Skeletal muscle satellite cell (primary cell): Measurements from ENCODE around the gene TTC19. TPM values are rescaled to one million over a fixed set of nuclear protein-coding genes. Genes with fewer than 3 reads are reported as not detected.
A peak's percentile ranks its signal among the peaks of the same experiment; 100 is the strongest.

ENCODE experiments used
- H3K27me3 ChIP-seq: 2 replicates; pipeline ENCODE4 v1.7.0; 2013; ENCODE audit warnings: low read length; ENCODE audit not compliant: control insufficient read depth, insufficient read depth
- H3K36me3 ChIP-seq: 2 replicates; pipeline ENCODE4 v1.7.0; 2013; ENCODE audit warnings: mild to moderate bottlenecking, control low read depth, low read length; ENCODE audit not compliant: insufficient read depth
- H3K4me1 ChIP-seq: 2 replicates; pipeline ENCODE4 v1.7.0; 2013; ENCODE audit warnings: low read length; ENCODE audit not compliant: control insufficient read depth, insufficient read depth
- H3K4me2 ChIP-seq: 2 replicates; pipeline ENCODE4 v1.7.0; 2013; ENCODE audit warnings: mild to moderate bottlenecking, low read length
- H3K4me3 ChIP-seq: 2 replicates; pipeline ENCODE4 v1.7.0; 2013; ENCODE audit warnings: low read length
- H3K9ac ChIP-seq: 2 replicates; pipeline ENCODE4 v1.7.0; 2013; ENCODE audit warnings: mild to moderate bottlenecking, low read depth, low read length, moderate library complexity
- H3K9me3 ChIP-seq: replicated peaks from 2 replicates; pipeline ENCODE4 v1.7.0; 2013; ENCODE audit warnings: mild to moderate bottlenecking, control low read depth, low read length
- total RNA-seq: library from RNA; depleted of rRNA; stranded (reverse); fragments of >200 nt; gene quantifications from 2 replicates; pipeline ENCODE4 v1.2.3, GENCODE V29; 2012; rRNA removed

TTC19 gene, protein sequence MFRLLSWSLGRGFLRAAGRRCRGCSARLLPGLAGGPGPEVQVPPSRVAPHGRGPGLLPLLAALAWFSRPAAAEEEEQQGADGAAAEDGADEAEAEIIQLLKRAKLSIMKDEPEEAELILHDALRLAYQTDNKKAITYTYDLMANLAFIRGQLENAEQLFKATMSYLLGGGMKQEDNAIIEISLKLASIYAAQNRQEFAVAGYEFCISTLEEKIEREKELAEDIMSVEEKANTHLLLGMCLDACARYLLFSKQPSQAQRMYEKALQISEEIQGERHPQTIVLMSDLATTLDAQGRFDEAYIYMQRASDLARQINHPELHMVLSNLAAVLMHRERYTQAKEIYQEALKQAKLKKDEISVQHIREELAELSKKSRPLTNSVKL
- 23.3 and 28.8 TPM in 2 replicates for total RNA-seq

GRCh38 chr17:15999141-15999973 lies at the start of gene TTC19, which contains the start of gene ZSWIM7:
Gene TTC19, plus strand, starts transcription at chr17:15999824. Its CDS starts 25 bp downstream, at chr17:15999849.
Gene ZSWIM7, minus strand, starts transcription at chr17:15999704. Its CDS starts 110 bp downstream, at chr17:15999594.
- Histone ChIP-seq H3K36me3 (peaks cover 33% of the 10 kb centered on the region), H3K27me3 (no peaks in the 10 kb centered on the region), H3K9me3 (peaks cover 4% of the 10 kb centered on the region), H3K4me1 (peaks cover 18% of the 10 kb centered on the region), H3K4me2 (peak within 1 kb of the TSS; percentile 95), H3K4me3 (peak within 1 kb of the TSS; percentile 95), H3K9ac (peak within 1 kb of the TSS; percentile 99)

GRCh38 chr17:15951368-15952047 lies 48.1 kb upstream of the TTC19 start:
- Histone ChIP-seq H3K9ac (no peak overlapping the region), H3K4me1 (peaks cover 34% of the 10 kb centered on the region), H3K9me3 (no peaks in the 10 kb centered on the region), H3K36me3 (no peaks in the 10 kb centered on the region), H3K4me2 (no peak overlapping the region), H3K4me3 (no peak overlapping the region), H3K27me3 (no peaks in the 10 kb centered on the region)

DNA sequence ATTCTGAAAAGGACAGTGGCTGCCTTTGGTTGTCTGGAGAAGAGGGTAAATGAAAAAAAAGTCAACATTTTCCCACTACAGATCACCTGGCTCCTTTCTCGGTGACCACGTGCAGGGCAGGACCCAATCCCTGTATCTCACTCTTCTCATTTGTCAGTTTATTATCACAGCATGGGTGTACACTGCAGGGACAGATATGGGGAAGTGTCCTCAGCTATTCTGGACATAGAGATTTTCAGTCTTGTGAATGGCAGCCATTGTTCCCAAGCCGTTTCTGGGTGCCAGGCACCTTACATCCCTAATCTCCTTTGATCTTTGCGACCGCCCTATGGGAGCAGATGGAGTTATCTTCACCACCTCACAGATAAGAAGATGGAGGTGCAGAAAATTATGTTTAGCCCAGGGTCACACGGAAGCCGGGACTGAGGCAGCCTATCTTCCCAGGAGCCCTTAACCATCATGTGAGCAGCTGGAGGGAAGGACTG lies 47.5 kb upstream of the TTC19 start:
- Histone ChIP-seq H3K9ac (no peak overlapping the region), H3K36me3 (no peaks in the 10 kb centered on the region), H3K27me3 (no peaks in the 10 kb centered on the region), H3K4me1 (peaks cover 32% of the 10 kb centered on the region), H3K4me2 (no peak overlapping the region), H3K4me3 (no peak overlapping the region), H3K9me3 (no peaks in the 10 kb centered on the region)

DNA sequence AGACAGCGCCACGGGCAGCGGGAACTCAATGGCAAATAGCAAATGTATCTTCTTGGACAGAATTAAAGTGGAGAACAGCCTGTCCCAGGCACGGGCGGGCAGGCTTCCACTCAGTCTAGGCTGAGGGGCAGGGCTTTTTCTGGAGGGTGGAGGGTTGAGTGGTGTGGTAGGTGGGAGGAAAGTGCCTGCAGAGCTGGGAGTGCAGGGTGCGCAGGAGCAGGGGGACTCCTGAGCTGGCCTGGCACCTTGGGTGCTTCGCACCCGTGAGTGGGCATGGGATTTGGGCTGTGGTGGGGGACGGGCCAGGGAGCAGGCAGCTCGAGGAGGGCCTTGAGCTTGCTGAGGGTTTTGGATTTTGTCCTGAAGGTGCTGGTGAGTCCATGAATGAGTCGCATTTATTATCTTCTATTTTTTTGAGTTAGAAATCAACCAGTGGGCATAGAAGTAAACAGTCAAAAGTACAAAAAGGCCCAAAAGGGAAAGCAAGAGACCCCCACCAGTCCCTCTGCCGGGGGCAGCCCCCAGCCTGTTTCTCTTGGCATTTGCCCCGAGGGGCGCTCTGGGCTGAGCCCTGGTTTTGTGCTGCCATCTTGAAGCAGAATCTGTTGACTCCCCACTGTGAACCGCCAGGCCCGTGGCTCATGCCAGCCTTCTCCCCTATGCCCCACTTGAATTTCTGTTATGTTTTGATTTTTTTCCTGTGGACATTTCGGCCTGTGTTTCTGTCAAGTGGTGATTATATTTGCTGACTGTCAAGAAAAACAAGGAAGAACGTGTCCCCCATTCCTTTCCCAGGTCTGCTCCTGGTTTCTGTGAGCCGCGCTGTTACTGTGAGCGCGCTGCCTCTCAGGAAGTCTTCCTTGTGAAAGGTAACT lies 46.5 kb upstream of the TTC19 start:
- Histone ChIP-seq H3K4me2 (no peak overlapping the region), H3K36me3 (no peaks in the 10 kb centered on the region), H3K4me1 (peaks cover 27% of the 10 kb centered on the region), H3K4me3 (no peak overlapping the region), H3K9ac (no peak overlapping the region), H3K9me3 (no peaks in the 10 kb centered on the region), H3K27me3 (no peaks in the 10 kb centered on the region)

DNA sequence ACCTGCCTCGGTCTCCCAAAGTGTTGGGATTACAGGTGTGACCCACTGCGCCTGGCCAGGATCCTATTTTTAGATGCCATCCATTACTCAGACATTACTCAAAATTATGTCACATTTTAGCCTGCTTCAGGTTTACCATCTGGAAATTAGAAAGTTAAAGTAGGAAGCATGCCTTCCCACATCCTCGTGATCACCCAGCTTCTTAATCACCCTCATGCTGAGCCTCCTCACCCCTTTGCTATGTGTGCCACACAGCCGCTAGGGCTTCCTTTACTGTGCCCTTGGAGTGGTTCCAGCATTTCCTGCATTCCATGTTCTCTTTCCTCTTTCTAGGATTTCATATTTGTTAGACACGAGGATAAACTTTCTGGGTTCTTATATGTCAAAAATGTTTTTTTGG lies 45.4 kb upstream of the TTC19 start:
- Histone ChIP-seq H3K9me3 (no peaks in the 10 kb centered on the region), H3K36me3 (no peaks in the 10 kb centered on the region), H3K9ac (no peak overlapping the region), H3K4me1 (peaks cover 36% of the 10 kb centered on the region), H3K27me3 (no peaks in the 10 kb centered on the region), H3K4me3 (no peak overlapping the region), H3K4me2 (no peak overlapping the region)

DNA sequence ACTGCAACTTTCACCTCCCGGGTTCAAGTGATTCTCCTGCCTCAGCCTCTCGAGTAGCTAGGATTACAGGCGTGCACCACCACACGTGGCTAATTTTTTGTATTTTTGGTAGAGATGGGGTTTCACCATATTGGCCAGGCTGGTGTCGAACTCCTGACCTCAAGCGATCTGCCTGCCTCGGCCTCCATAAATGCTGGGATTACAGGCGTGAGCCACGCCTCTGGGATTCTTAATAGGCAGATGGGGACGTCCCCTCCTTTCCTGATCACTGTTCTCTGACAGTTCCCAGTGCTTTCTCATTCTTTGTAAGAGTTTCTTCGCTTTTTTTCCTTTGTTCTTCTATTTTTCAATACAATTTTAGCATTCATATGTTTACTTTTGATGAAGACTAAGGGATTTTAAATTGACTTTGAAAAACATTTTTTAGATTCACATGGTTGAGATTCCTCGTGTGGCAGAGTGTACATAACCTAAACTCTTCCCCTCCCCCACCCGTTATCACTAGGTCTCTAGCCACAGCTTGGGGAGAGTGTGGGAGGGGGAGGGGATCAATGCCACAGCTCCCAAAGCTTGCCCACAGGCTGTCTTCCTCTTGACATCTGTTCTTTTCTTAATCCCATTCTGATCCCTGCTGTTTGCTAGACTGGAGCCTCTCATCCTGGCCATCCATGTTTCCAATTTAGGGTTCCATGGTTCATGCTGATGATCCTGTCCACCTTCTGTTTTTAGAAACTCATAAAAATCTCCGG lies 43.7 kb upstream of the TTC19 start:
- Histone ChIP-seq H3K4me2 (no peak overlapping the region), H3K9me3 (no peaks in the 10 kb centered on the region), H3K4me1 (peaks cover 43% of the 10 kb centered on the region), H3K4me3 (no peak overlapping the region), H3K27me3 (no peaks in the 10 kb centered on the region), H3K9ac (no peak overlapping the region), H3K36me3 (no peaks in the 10 kb centered on the region)

DNA sequence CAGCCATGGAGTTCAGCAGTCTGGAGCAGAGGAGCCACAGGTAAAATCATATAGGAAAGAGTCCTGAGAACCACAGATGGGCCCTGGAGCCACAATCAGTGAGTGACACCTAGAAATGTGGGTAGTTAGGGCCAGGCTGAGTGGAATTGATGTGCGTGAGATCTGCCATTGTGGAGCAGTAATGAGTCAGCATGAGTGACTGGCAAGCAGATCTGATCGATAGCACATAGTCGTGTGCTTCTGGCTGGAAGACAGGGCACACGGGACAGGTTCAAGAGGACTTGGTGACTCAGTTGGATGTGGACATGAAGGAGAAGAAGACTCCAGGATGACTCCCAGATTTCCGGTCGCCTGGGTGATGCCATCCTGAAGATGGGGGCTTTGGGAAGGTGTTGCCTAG lies 42.4 kb upstream of the TTC19 start:
- H3K4me1 ChIP-seq = peaks cover 43% of the 10 kb centered on the region
- H3K4me2 ChIP-seq = no peak overlapping the region
- H3K9me3 ChIP-seq = no peaks in the 10 kb centered on the region
- H3K27me3 ChIP-seq = no peaks in the 10 kb centered on the region
- no peak overlapping the region for H3K4me3 ChIP-seq
- no peak overlapping the region for H3K9ac ChIP-seq
- H3K36me3 ChIP-seq = no peaks in the 10 kb centered on the region

GRCh38 chr17:15957608-15958307 lies 41.9 kb upstream of the TTC19 start:
- peaks cover 43% of the 10 kb centered on the region for H3K4me1 ChIP-seq
- no peak overlapping the region for H3K4me2 ChIP-seq
- no peak overlapping the region for H3K4me3 ChIP-seq
- H3K36me3 ChIP-seq = no peaks in the 10 kb centered on the region
- no peak overlapping the region for H3K9ac ChIP-seq
- no peaks in the 10 kb centered on the region for H3K27me3 ChIP-seq
- H3K9me3 ChIP-seq = no peaks in the 10 kb centered on the region

GRCh38 chr17:15958484-15958854 lies 41.2 kb upstream of the TTC19 start:
- Histone ChIP-seq H3K4me3 (no peak overlapping the region), H3K36me3 (no peaks in the 10 kb centered on the region), H3K4me1 (peaks cover 46% of the 10 kb centered on the region), H3K4me2 (peak overlapping the region; percentile 66), H3K9ac (peak overlapping the region; percentile 34), H3K27me3 (no peaks in the 10 kb centered on the region), H3K9me3 (no peaks in the 10 kb centered on the region)

DNA sequence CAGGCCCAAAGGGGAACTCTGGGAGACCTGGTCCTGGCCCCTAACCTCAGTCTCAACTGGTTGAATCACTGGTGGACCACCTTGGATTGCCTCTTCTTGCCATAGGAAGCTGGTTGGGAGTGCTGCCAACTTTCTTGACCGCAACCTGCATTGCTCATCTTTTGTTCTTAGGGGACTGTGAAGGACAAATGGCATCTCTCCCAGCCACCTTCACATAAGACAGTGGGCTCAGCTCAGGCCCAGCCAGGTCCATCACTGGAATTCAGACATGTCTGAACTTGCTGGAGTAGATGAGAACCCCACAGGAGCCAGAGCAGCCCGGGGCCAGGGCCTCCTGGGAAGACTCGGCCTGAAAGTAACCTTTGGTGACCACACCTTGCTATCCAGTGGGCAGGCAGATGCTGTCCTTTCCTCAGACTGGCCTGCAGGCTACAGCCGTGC lies 35.9 kb upstream of the TTC19 start:
- Histone ChIP-seq H3K4me2 (peak overlapping the region; percentile 2), H3K9me3 (no peaks in the 10 kb centered on the region), H3K4me3 (no peak overlapping the region), H3K27me3 (no peaks in the 10 kb centered on the region), H3K36me3 (no peaks in the 10 kb centered on the region), H3K9ac (no peak overlapping the region), H3K4me1 (peaks cover 40% of the 10 kb centered on the region)
